Upper lobe of right lung (tissue), 1 donor: ENCODE results near the gene MAP2. TPM values are rescaled to one million over a fixed set of nuclear protein-coding genes. Genes with fewer than 3 reads are reported as not detected.

Experiments used
- ATAC-seq: fragments of 200-7000 bp; cut with Tn5 transposase; one replicate; pipeline ENCODE4 v1.9.1; 2020; ENCODE audit warnings: mild to moderate bottlenecking, moderate library complexity
- DNase-seq: peaks from one replicate; pipeline ENCODE4 v3.0.0-alpha.2; 2020
- H3K27ac ChIP-seq: fragments of 200-600 bp; one replicate; pipeline ENCODE4 v1.8.0; 2022
- H3K27me3 ChIP-seq: fragments of 200-600 bp; one replicate; pipeline ENCODE4 v1.8.0; 2022; ENCODE audit warnings: mild to moderate bottlenecking
- H3K36me3 ChIP-seq: fragments of 200-600 bp; one replicate; pipeline ENCODE4 v1.8.0; 2022
- H3K4me1 ChIP-seq: fragments of 200-600 bp; one replicate; pipeline ENCODE4 v1.8.0; 2022
- H3K4me3 ChIP-seq: fragments of 200-600 bp; one replicate; pipeline ENCODE4 v1.8.0; 2022; ENCODE audit warnings: mild to moderate bottlenecking
- H3K9me3 ChIP-seq: fragments of 200-600 bp; one replicate; pipeline ENCODE4 v1.8.0; 2022
- CTCF ChIP-seq: fragments of 200-600 bp; IDR thresholded peaks from one replicate; pipeline ENCODE4 v1.8.0; 2022; ENCODE audit warnings: antibody characterized with exemption
- intact Hi-C: fragments of 100-400 bp; cut with DNase I; formaldehyde crosslinking; loops from one replicate; pipeline ENCODE4 v1.11.0; 2022
- total RNA-seq: library from RNA; stranded (reverse); fragmentation: NEBNext Ultra II Directional; extraction: Animal tissue kit (Norgen Biotek cat#: 25700); gene quantifications from one replicate; pipeline ENCODE4 v1.2.1, GENCODE V29; 2021
- donor health status: DM: no; HTN: yes; CAD: no; lungs with severe emphysema.

MAP2 gene
- total RNA-seq, 1 donor from 2014 or later = 44.0 TPM

DNA sequence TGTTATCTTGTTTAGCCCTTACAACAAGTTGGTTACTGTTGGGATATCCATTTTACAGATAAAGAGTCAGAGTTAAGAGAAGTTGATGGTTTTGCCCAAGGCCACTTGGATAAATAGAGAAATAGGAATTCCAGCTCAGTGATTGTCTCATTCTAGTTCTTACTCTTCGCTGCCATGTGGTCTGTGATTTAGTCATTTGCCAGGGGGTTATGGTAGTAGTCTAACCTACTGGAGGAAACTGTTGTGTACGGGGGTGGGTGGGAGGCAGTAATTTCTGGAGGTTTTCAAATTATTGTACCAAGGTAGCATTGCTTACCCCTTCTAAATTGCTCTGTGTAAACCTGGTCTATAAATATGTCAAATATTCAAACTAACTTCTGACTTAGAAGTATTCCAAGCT lies 110.4 kb downstream of the MAP2 start:
- Histone ChIP-seq H3K4me3 (no peak overlapping the region), H3K27ac (no peak overlapping the region), H3K9me3 (no peaks in the 10 kb centered on the region), H3K36me3 (no peaks in the 10 kb centered on the region), H3K4me1 (no peaks in the 10 kb centered on the region), H3K27me3 (no peaks in the 10 kb centered on the region)
- ATAC-seq = no peak
- TF ChIP-seq CTCF = no peak
- intact Hi-C loops = no loop called here
- no peak for DNase-seq

DNA sequence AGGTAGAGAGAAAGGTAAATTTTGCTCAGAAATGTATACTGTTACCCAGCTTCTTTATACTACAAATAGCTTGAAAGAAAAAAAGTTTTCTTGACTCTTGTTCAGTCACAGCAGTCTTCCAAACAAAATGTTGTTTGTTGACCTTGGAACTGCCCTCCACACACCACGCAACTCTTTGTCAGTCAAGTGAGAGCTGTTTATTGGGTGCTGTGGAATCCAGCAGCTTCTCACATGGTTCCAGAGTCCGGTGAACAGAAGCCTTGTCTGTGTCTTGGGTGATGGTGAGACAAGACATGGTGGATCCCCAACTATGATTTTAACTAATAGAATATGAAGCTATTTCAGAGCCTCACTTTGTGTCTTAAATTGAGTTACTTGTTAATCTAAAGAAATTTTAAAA lies 112.5 kb downstream of the MAP2 start:
- Histone ChIP-seq H3K9me3 (no peaks in the 10 kb centered on the region), H3K27me3 (no peaks in the 10 kb centered on the region), H3K36me3 (no peaks in the 10 kb centered on the region), H3K4me3 (no peak overlapping the region), H3K27ac (no peak overlapping the region), H3K4me1 (no peaks in the 10 kb centered on the region)
- ATAC-seq (no peak), DNase-seq (no peak)
- TF ChIP-seq CTCF = no peak
- intact Hi-C loops = no loop called here

GRCh38 chr2:209547726-209548125 lies 123.9 kb downstream of the MAP2 start:
- Histone ChIP-seq H3K27me3 (no peaks in the 10 kb centered on the region), H3K9me3 (no peaks in the 10 kb centered on the region), H3K4me1 (no peaks in the 10 kb centered on the region), H3K27ac (no peak overlapping the region), H3K36me3 (no peaks in the 10 kb centered on the region), H3K4me3 (no peak overlapping the region)
- no peak for TF ChIP-seq CTCF
- ATAC-seq (no peak), DNase-seq (no peak)
- intact Hi-C loops = no loop called here

DNA sequence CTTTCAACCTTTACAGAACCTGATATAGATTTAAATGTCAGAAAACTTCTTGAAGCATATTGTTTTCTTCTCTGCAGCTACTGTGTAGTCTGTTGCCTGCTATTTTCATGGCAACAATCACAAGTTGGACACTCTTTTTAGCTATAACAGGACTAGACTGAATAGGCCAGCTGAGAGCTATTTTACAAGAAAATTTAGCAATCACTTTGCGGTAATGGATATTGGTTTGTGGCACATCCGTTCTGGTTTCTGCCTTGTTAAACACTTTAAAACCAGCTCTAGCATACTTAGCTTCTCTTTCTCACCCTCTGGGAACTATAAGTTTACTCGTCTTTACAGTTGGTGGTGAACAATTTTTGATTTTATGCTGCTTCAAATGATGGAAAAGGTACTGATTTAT lies 125.7 kb downstream of the MAP2 start:
- ATAC-seq = no peak

GRCh38 chr2:209553913-209554312 lies 130.1 kb downstream of the MAP2 start:
- H3K4me3 ChIP-seq = no peak overlapping the region
- no peaks in the 10 kb centered on the region for H3K9me3 ChIP-seq
- ATAC-seq (no peak), DNase-seq (no peak)
- no peak overlapping the region for H3K27ac ChIP-seq
- no peak for TF ChIP-seq CTCF
- intact Hi-C loops = no loop called here
- H3K27me3 ChIP-seq = no peaks in the 10 kb centered on the region
- no peaks in the 10 kb centered on the region for H3K36me3 ChIP-seq
- no peaks in the 10 kb centered on the region for H3K4me1 ChIP-seq

More for the DNA sequence above, 125.7 kb downstream of the MAP2 start:
- Histone ChIP-seq H3K27me3 (no peaks in the 10 kb centered on the region), H3K27ac (no peak overlapping the region), H3K4me1 (no peaks in the 10 kb centered on the region), H3K36me3 (no peaks in the 10 kb centered on the region), H3K4me3 (no peak overlapping the region), H3K9me3 (no peaks in the 10 kb centered on the region)
- intact Hi-C loops = no loop called here
- DNase-seq = no peak
- TF ChIP-seq CTCF = no peak

DNA sequence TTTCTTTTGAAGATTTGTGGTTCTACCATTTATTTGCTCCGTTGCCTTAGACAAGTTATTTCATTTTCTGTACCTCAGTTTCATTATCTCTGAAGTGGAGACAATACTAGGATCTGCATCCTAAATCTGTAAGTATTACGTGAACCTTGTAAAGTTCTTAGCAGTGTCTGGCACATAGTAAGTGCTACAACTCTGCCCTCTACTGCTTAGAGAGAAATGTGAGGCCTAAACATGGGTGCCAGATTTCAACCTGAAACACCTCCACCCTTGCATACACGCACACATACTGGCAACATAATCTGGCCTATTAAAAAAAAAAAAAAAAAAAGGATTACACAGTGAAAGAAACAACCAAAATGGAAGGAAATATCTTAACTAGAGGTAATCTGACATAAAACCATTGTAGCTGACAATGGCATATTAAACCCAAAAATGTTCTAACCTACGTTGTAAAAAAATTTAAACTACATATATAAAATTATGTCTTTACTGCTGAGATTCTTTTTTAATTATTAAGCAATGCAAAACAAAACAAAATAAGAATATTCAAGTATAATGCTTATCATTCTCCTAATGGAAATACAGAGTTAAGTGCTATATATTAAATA lies 132.6 kb downstream of the MAP2 start:
- no peak overlapping the region for H3K4me3 ChIP-seq
- H3K4me1 ChIP-seq = no peaks in the 10 kb centered on the region
- H3K27me3 ChIP-seq = no peaks in the 10 kb centered on the region
- no peaks in the 10 kb centered on the region for H3K9me3 ChIP-seq
- no peaks in the 10 kb centered on the region for H3K36me3 ChIP-seq
- intact Hi-C loops = no loop called here
- ATAC-seq (peak; percentile 86), DNase-seq (no peak)
- no peak overlapping the region for H3K27ac ChIP-seq
- TF ChIP-seq CTCF = peak; percentile 52
